ENCODE results near the gene KCTD15.
"Not testable (repeated sequence)": the region's sequence is repeated elsewhere in the genome, so short reads cannot be mapped to it uniquely, and the experiment has no call there.

The KCTD15 gene

GRCh38 chr19:33815380-33816340 lies 19.0 kb downstream of the KCTD15 start:
- DNase-seq = no peak

- no peak for DNase-seq
Measured at GRCh38 chr19:33818411-33818810, 21.7 kb downstream of the KCTD15 start.

- not testable (repeated sequence) for DNase-seq
Measured at GRCh38 chr19:33819078-33819477, 22.4 kb downstream of the KCTD15 start.

GRCh38 chr19:33819506-33819879 lies 22.8 kb downstream of the KCTD15 start:
- no peak for DNase-seq

GRCh38 chr19:33819880-33820781 lies 23.5 kb downstream of the KCTD15 start:
- no peak for DNase-seq

- DNase-seq = no peak
Measured at GRCh38 chr19:33821871-33822270, 25.2 kb downstream of the KCTD15 start.

- DNase-seq = no peak
Measured at GRCh38 chr19:33823341-33823740, 26.7 kb downstream of the KCTD15 start.

- DNase-seq = no peak
Measured at GRCh38 chr19:33825556-33825955, 28.9 kb downstream of the KCTD15 start.

- no peak for DNase-seq
Measured at GRCh38 chr19:33826521-33826920, 29.9 kb downstream of the KCTD15 start.

GRCh38 chr19:33828266-33829075 lies 31.8 kb downstream of the KCTD15 start:
- DNase-seq = no peak

GRCh38 chr19:33830264-33830663 lies 33.6 kb downstream of the KCTD15 start:
- no peak for DNase-seq

- no peak for DNase-seq
Measured at GRCh38 chr19:33831825-33832224, 35.2 kb downstream of the KCTD15 start.

GRCh38 chr19:33832633-33833032 lies 36.0 kb downstream of the KCTD15 start:
- no peak for DNase-seq

- DNase-seq = no peak
Measured at GRCh38 chr19:33840382-33840781, 43.7 kb downstream of the KCTD15 start.

GRCh38 chr19:33840783-33841182 lies 44.1 kb downstream of the KCTD15 start:
- no peak for DNase-seq

GRCh38 chr19:33841685-33842084 lies 45.0 kb downstream of the KCTD15 start:
- no peak for DNase-seq

- no peak for DNase-seq
Measured at GRCh38 chr19:33844478-33844877, 47.8 kb downstream of the KCTD15 start.

GRCh38 chr19:33845498-33845897 lies 48.8 kb downstream of the KCTD15 start:
- no peak for DNase-seq

- DNase-seq = no peak
Measured at GRCh38 chr19:33849551-33850147, 53.0 kb downstream of the KCTD15 start.

- DNase-seq = no peak
Measured at GRCh38 chr19:33859016-33859415, 62.3 kb downstream of the KCTD15 start.

GRCh38 chr19:33860312-33861090 lies 63.8 kb downstream of the KCTD15 start:
- DNase-seq = no peak

GRCh38 chr19:33861950-33862349 lies 65.3 kb downstream of the KCTD15 start:
- DNase-seq = no peak

Data from NCI-H2029 treated with DMSO at 0.1 percent for 48 hours (cell line).